GM12872 (cell line): ENCODE data around the gene STARD7.

Experiments used
- TF ChIP-seq, protein P1 (sequence below): IDR thresholded peaks from 3 replicates; pipeline ENCODE4 v1.5.1; 2011; ENCODE audit warnings: low read depth, mild to moderate bottlenecking, low read length, moderate library complexity; ENCODE audit not compliant: insufficient read depth

STARD7 gene

DNA sequence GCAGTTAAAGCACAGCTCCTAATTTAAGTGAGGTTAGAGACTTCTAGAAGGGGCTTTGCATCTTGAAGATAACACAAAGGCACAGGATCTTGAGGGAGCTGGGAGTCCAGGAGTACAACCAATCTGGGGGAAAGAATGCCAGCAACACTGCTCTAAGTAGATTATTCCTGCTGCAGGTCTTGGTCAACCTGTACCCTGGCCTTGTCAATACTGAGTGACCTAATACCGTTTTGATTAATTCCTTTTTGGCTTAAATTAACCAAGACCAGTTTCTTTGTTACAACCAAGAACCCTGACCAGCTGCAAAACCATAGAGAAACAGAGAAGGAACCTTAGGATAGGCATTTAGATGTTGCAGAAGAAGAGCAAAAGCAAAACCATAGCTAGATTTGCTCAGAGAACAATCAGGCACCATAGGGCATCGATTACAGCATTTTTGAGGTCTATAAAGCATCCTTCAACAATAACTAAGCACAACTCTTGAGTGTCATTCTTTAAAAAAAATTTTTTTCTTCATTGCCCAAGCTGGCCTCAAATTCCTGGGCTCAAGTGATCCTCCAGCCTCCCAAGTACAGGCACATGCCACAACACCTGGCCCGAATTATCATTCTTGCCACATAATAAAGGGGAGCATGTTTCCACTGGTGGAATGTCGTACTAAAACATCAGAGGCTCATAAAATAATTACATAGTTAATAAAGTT, 6.3 kb downstream of the STARD7 start:
- TF ChIP-seq, protein P1, sequence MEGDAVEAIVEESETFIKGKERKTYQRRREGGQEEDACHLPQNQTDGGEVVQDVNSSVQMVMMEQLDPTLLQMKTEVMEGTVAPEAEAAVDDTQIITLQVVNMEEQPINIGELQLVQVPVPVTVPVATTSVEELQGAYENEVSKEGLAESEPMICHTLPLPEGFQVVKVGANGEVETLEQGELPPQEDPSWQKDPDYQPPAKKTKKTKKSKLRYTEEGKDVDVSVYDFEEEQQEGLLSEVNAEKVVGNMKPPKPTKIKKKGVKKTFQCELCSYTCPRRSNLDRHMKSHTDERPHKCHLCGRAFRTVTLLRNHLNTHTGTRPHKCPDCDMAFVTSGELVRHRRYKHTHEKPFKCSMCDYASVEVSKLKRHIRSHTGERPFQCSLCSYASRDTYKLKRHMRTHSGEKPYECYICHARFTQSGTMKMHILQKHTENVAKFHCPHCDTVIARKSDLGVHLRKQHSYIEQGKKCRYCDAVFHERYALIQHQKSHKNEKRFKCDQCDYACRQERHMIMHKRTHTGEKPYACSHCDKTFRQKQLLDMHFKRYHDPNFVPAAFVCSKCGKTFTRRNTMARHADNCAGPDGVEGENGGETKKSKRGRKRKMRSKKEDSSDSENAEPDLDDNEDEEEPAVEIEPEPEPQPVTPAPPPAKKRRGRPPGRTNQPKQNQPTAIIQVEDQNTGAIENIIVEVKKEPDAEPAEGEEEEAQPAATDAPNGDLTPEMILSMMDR: no peak

DNA sequence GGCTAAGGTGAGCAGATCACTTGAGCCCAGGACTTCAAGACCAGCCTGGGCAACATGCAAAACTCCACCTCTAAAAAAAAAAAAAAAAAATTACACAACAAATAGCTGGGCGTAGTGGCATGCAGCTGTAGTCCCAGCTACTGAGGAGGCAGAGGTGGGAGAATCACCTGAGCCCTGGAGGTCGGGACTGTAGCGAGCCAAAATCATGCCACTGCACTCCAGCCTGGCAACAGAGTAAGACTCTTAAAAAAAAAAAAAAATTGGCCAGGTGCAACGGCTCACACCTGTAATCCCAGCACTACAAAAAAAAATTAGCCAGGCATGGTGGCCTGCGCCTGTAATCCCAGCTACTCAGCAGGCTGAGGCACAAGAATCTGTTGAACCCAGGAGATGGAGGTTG, 7.3 kb downstream of the STARD7 start:
- TF ChIP-seq, protein P1: no peak

DNA sequence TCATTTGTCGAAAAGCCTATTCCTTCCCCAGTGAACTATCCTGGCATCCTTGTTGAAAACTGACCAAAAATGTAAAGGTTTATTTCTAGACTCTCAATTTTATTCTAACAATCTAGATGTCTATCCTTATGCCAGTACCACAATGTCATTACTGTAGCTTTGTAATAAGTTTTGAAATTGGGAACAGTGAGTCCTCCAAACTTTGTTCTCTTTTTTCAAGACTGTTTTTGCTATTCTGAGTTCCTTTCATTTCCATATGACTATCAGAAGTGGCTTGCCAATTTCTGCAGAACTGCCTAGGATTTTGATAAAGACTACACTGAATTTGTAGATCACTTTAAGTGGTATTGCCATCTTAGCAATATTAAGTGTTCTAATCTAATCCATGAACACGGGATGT, 9.7 kb downstream of the STARD7 start:
- TF ChIP-seq, protein P1: no peak

DNA sequence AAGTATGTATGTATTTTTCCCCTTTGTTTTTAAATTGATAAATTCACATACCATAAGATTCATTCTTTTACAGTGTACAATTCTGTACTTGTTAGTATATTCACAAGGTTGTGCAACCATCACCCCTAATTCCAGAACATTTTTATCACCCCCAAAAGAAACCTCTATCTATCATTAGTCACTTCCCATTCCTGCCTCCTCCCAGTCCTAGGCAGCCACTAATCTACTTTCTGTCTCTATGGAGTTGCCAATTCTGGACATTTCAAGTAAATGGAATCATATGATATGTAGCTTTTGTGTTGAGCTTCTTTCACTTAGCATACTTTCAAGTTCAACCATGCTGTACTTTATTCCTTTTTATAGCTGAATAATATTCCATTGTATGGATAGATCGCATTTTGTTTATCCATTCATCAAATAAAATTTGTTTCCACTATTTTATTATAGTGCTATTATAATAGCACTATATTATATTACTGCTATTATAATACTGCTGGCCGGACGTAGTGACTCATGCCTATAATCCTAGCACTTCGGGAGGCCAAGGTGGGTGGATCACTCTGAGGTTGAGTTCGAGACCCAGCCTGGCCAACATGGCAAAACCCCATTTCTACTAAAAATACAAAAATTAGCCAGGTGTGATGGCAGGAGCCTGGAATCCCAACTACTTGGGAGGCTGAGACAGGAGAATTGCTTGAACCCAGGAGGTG, 10.9 kb downstream of the STARD7 start:
- TF ChIP-seq, protein P1: no peak

DNA sequence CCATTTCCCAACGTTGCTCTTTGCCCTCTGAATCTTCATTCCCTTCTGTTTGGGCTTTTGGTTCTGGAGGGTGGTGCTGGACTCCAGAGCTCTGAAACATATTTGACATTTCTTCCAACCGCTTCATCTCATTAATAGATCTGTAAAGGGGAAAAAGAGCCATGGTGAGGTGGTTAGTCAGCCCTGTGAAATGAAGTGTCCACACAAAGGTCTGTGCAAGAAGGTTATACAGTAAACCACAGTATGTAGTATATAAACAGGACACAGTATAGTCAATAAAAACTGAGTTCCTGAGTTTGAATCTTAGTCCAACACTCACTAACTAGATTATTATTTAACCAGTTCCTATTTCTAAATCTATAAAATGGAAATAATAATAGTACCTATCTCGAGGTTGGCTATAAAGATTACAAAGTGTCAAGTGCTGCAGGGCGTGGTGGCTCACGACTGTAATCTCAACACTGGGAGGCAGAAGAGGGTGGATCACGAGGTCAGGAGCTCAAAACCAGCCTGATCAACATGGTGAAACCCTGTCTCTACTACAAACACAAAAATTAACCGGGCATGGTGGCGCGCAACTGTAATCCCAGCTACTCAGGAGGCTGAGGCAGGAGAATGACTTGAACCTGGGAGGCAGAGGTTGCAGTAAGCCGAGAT, 13.1 kb downstream of the STARD7 start:
- TF ChIP-seq, protein P1: no peak

DNA sequence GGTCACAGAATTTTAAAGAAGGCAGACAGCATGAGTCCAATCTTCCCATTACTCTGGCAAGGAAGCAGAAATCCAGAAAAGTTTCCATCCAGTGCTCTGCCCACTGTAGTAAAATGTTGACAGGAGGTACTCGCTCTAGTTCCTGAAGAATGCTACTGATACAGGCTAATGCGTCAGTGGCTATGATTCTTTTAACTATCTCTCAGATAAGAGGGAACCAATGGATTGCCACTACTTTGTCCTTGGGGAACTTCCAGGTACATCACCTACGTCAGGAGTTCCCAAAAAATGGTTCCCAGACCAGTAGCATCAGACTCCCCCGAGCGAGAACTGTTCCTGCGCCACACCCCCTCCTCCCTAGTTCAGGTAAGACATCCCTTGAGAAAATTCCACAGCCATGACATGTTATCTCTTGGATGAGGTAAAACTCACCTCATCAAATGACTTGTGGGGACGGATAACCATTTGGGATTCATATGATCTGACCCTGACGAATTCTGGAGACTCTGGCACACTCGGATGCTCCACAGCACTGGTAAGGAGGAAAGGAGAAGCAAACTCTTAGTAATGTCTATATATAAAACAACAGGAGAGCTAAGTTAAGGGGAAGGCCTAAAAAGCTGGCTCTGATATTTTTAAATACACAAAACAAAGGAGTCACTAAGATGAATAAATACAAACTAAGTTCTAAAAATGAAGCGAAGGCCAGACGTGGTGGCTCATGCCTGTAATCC, 16.5 kb downstream of the STARD7 start:
- TF ChIP-seq, protein P1: no peak

DNA sequence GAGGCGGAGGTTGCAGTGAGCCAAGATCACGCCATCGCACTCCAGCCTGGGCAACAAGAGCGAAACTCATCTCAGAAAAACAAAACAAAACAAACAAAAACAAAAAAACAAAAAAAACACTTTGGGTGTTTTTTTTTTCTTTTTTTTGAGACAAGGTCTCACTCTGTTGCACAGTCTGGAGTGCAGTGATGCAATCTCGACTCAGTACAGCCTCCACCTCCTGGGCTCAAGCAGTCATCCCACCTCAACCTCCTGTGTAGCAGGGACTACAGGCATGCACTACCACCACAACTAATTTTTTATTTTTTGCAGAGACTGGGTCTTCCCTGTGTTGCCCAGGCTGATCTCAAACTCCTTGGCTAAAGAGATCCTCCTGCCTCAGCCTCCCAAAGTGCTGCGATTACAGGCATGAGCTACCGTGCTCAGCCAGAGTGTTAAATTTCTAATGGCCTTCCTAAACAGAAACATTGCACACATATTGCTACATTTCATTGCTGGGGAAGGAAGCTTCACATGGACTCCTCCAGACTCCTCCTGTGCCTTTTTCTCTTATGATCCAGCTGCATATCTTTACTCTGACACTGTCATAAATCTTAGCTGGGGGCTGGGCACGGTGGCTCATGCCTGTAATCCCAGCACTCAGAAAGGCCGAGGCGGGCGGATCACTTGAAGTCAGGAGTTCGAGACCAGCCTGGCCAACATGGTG, 19.7 kb downstream of the STARD7 start:
- TF ChIP-seq, protein P1: no peak
